ENCODE results near the gene HRK.

The HRK gene

GRCh38 chr12:116926283-116927243, 45.3 kb upstream of the HRK start:
- no CpG with 5 or more reads among the region's 8 CpGs for WGBS, 2 donors (ENCODE audit: extremely low coverage in 2 of 2, insufficient read length in 2 of 2, insufficient replicate concordance in 1 of 2)
- H2BK5ac ChIP-seq (ENCODE audit: low read length) = no peak overlapping the region
- DNase-seq (ENCODE audit: low spot score) = no peak
- no peak overlapping the region for H4K8ac ChIP-seq (ENCODE audit: low read depth, low read length)
- no peak overlapping the region for H3K18ac ChIP-seq (ENCODE audit: low read length)
- H4K91ac ChIP-seq (ENCODE audit: low read depth, low read length, poor library complexity) = no peak overlapping the region
- no peak overlapping the region for H2AK5ac ChIP-seq (ENCODE audit: low read depth, low read length)
- no peak overlapping the region for H2BK120ac ChIP-seq (ENCODE audit: low read depth, low read length)
- H2BK12ac ChIP-seq (ENCODE audit: low read length) = no peak overlapping the region
- no peak overlapping the region for H3K4me2 ChIP-seq (ENCODE audit: insufficient read depth, low read length, poor library complexity, severe bottlenecking)
- H3K4ac ChIP-seq (ENCODE audit: low read length) = no peak overlapping the region
- no peaks in the 10 kb centered on the region for H3K27me3 ChIP-seq (ENCODE audit: control insufficient read depth in 3 of 3, insufficient read depth in 3 of 3, low read depth in 1 of 3, low read length in 3 of 3)
- H3K4me3 ChIP-seq (ENCODE audit: low read length in 2 of 2) = no peak overlapping the region
- H3K9me3 ChIP-seq (replicated peaks in 1 of 2; ENCODE audit: control insufficient read depth in 2 of 2, insufficient read depth in 1 of 2, low read depth in 1 of 2, low read length in 2 of 2) = no peaks in the 10 kb centered on the region
- no peak overlapping the region for H3K27ac ChIP-seq (replicated peaks; ENCODE audit: low read length)
- H2AFZ ChIP-seq (ENCODE audit: low read length) = no peak overlapping the region
- H3K9ac ChIP-seq (ENCODE audit: low read depth, low read length, poor library complexity) = no peak overlapping the region
- no peak overlapping the region for H3K23ac ChIP-seq (ENCODE audit: low read depth, low read length, poor library complexity)
- H2BK15ac ChIP-seq (ENCODE audit: low read length) = no peak overlapping the region
- peaks cover 0 to 6% of the 10 kb centered on the region in 2 donors for H3K4me1 ChIP-seq (ENCODE audit: control insufficient read depth in 2 of 2, insufficient read depth in 1 of 2, low read depth in 1 of 2, low read length in 2 of 2)
- H3K36me3 ChIP-seq (replicated peaks in 1 of 2; ENCODE audit: control insufficient read depth in 2 of 2, insufficient read depth in 2 of 2, low read length in 2 of 2) = peaks cover 9 to 64% of the 10 kb centered on the region in 2 donors
- H3K14ac ChIP-seq (ENCODE audit: low read length) = no peak overlapping the region
- H3K79me1 ChIP-seq (ENCODE audit: low read depth, low read length) = no peaks in the 10 kb centered on the region

- Histone ChIP-seq H3K79me1 (ENCODE audit: low read depth, low read length) (no peaks in the 10 kb centered on the region), H3K23ac (ENCODE audit: low read depth, low read length, poor library complexity) (no peak overlapping the region), H3K9ac (ENCODE audit: low read depth, low read length, poor library complexity) (no peak overlapping the region), H3K4me2 (ENCODE audit: insufficient read depth, low read length, poor library complexity, severe bottlenecking) (no peak overlapping the region), H2BK5ac (ENCODE audit: low read length) (no peak overlapping the region), H3K18ac (ENCODE audit: low read length) (no peak overlapping the region), H3K4me1 (ENCODE audit: control insufficient read depth in 2 of 2, insufficient read depth in 1 of 2, low read depth in 1 of 2, low read length in 2 of 2) (peaks cover 0 to 6% of the 10 kb centered on the region in 2 donors), H4K8ac (ENCODE audit: low read depth, low read length) (no peak overlapping the region), H3K36me3 (replicated peaks in 1 of 2; ENCODE audit: control insufficient read depth in 2 of 2, insufficient read depth in 2 of 2, low read length in 2 of 2) (peaks cover 9 to 54% of the 10 kb centered on the region in 2 donors), H3K4me3 (ENCODE audit: low read length in 2 of 2) (no peak overlapping the region), H3K9me3 (replicated peaks in 1 of 2; ENCODE audit: control insufficient read depth in 2 of 2, insufficient read depth in 1 of 2, low read depth in 1 of 2, low read length in 2 of 2) (no peaks in the 10 kb centered on the region), H2AFZ (ENCODE audit: low read length) (no peak overlapping the region), H3K14ac (ENCODE audit: low read length) (no peak overlapping the region), H2BK15ac (ENCODE audit: low read length) (no peak overlapping the region), H3K27ac (replicated peaks; ENCODE audit: low read length) (no peak overlapping the region), H2AK5ac (ENCODE audit: low read depth, low read length) (no peak overlapping the region), H3K4ac (ENCODE audit: low read length) (no peak overlapping the region), H3K27me3 (ENCODE audit: control insufficient read depth in 3 of 3, insufficient read depth in 3 of 3, low read depth in 1 of 3, low read length in 3 of 3) (no peaks in the 10 kb centered on the region), H2BK120ac (ENCODE audit: low read depth, low read length) (no peak overlapping the region), H2BK12ac (ENCODE audit: low read length) (no peak overlapping the region), H4K91ac (ENCODE audit: low read depth, low read length, poor library complexity) (no peak overlapping the region)
- WGBS, 2 donors (ENCODE audit: extremely low coverage in 2 of 2, insufficient read length in 2 of 2, insufficient replicate concordance in 1 of 2) = no CpG with 5 or more reads among the region's 5 CpGs
- no peak for DNase-seq (ENCODE audit: low spot score)
These were observed 43.6 kb upstream of the HRK start for GRCh38 chr12:116924558-116925453.

- Histone ChIP-seq H2BK5ac (ENCODE audit: low read length) (no peak overlapping the region), H4K8ac (ENCODE audit: low read depth, low read length) (no peak overlapping the region), H3K9ac (ENCODE audit: low read depth, low read length, poor library complexity) (no peak overlapping the region), H3K27me3 (ENCODE audit: control insufficient read depth in 3 of 3, insufficient read depth in 3 of 3, low read depth in 1 of 3, low read length in 3 of 3) (no peaks in the 10 kb centered on the region), H3K27ac (replicated peaks; ENCODE audit: low read length) (no peak overlapping the region), H2BK12ac (ENCODE audit: low read length) (no peak overlapping the region), H3K4ac (ENCODE audit: low read length) (no peak overlapping the region), H3K14ac (ENCODE audit: low read length) (no peak overlapping the region), H3K4me2 (ENCODE audit: insufficient read depth, low read length, poor library complexity, severe bottlenecking) (no peak overlapping the region), H3K79me1 (ENCODE audit: low read depth, low read length) (peaks cover 2% of the 10 kb centered on the region), H3K36me3 (replicated peaks in 1 of 2; ENCODE audit: control insufficient read depth in 2 of 2, insufficient read depth in 2 of 2, low read length in 2 of 2) (peaks cover 6 to 40% of the 10 kb centered on the region in 2 donors), H4K91ac (ENCODE audit: low read depth, low read length, poor library complexity) (no peak overlapping the region), H2BK15ac (ENCODE audit: low read length) (no peak overlapping the region), H2BK120ac (ENCODE audit: low read depth, low read length) (no peak overlapping the region), H2AFZ (ENCODE audit: low read length) (no peak overlapping the region), H3K18ac (ENCODE audit: low read length) (no peak overlapping the region), H2AK5ac (ENCODE audit: low read depth, low read length) (no peak overlapping the region), H3K23ac (ENCODE audit: low read depth, low read length, poor library complexity) (no peak overlapping the region), H3K4me3 (ENCODE audit: low read length in 2 of 2) (no peak overlapping the region), H3K4me1 (ENCODE audit: control insufficient read depth in 2 of 2, insufficient read depth in 1 of 2, low read depth in 1 of 2, low read length in 2 of 2) (peaks cover 0 to 6% of the 10 kb centered on the region in 2 donors), H3K9me3 (replicated peaks in 1 of 2; ENCODE audit: control insufficient read depth in 2 of 2, insufficient read depth in 1 of 2, low read depth in 1 of 2, low read length in 2 of 2) (no peaks in the 10 kb centered on the region)
- WGBS, 2 donors (ENCODE audit: extremely low coverage in 2 of 2, insufficient read length in 2 of 2, insufficient replicate concordance in 1 of 2) = no CpG with 5 or more reads among the region's 2 CpGs
- no peak for DNase-seq (ENCODE audit: low spot score)
These were observed 41.1 kb upstream of the HRK start for GRCh38 chr12:116922194-116922897.
